Large intestine (tissue), 3 donors: ENCODE results near the gene ACAA2. TPM values are rescaled to one million over a fixed set of nuclear protein-coding genes. Genes with fewer than 3 reads are reported as not detected.

ENCODE experiments used
- DNase-seq, 2 donors: peaks; one replicate each; pipeline versions ENCODE4 v3.0.0 to v3.0.0-alpha.2; 2013
- H3K27ac ChIP-seq: one replicate; pipeline ENCODE4 v1.5.1; 2013; ENCODE audit warnings: low read length
- H3K27me3 ChIP-seq: 2 replicates; pipeline ENCODE4 v1.6.1; 2013; ENCODE audit warnings: low read length; ENCODE audit not compliant: control insufficient read depth, insufficient read depth
- H3K36me3 ChIP-seq: 2 replicates; pipeline ENCODE4 v1.6.1; 2013; ENCODE audit warnings: low read length; ENCODE audit not compliant: control insufficient read depth, insufficient read depth
- H3K4me1 ChIP-seq: one replicate; pipeline ENCODE4 v1.6.1; 2013; ENCODE audit warnings: low read length; ENCODE audit not compliant: control insufficient read depth, insufficient read depth
- H3K4me3 ChIP-seq: one replicate; pipeline ENCODE4 v1.5.1; 2013; ENCODE audit warnings: low read length
- H3K9me3 ChIP-seq: one replicate; pipeline ENCODE4 v1.6.1; 2013; ENCODE audit warnings: mild to moderate bottlenecking, low read depth, low read length, moderate library complexity; ENCODE audit not compliant: control insufficient read depth
- WGBS: methylation state at CpG from one replicate; pipeline ENCODE4 v1.1.5; 2013; ENCODE audit warnings: low lambda C conversion rate; ENCODE audit not compliant: insufficient coverage; 5-methylcytosine and 5-hydroxymethylcytosine counted together
- polyA plus RNA-seq: library from polyadenylated mRNA; unstranded; fragments of 120-200 nt; gene quantifications from one replicate; pipeline ENCODE4 v1.2.1, GENCODE V29; 2013

ACAA2 gene
- polyA plus RNA-seq, 1 donor, result 88.7 TPM

DNA sequence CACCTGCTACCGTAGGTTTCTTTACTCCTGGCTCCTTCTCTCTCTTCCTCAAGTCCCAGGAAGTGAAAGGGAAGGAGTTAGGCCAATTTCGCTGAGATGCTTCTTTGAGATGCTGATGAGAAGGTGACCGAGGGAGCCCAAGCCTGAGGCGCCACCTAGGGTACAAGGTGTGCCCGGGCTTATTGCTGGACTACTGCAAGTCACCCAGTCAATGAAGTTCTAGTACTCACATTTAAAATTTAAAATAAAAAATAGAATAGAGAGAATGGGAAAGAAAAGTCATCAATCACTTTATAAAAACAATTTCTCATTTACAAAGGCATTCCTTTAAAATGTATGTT, 45.3 kb downstream of the ACAA2 start:
- Histone ChIP-seq H3K4me1 (peaks cover 5% of the 10 kb centered on the region), H3K4me3 (no peak overlapping the region), H3K9me3 (no peaks in the 10 kb centered on the region), H3K27me3 (no peaks in the 10 kb centered on the region), H3K27ac (no peak overlapping the region), H3K36me3 (no peaks in the 10 kb centered on the region)
- DNase-seq, result peak; percentile 62 to 67
- no CpG with 5 or more reads among the region's 5 CpGs for WGBS

DNA sequence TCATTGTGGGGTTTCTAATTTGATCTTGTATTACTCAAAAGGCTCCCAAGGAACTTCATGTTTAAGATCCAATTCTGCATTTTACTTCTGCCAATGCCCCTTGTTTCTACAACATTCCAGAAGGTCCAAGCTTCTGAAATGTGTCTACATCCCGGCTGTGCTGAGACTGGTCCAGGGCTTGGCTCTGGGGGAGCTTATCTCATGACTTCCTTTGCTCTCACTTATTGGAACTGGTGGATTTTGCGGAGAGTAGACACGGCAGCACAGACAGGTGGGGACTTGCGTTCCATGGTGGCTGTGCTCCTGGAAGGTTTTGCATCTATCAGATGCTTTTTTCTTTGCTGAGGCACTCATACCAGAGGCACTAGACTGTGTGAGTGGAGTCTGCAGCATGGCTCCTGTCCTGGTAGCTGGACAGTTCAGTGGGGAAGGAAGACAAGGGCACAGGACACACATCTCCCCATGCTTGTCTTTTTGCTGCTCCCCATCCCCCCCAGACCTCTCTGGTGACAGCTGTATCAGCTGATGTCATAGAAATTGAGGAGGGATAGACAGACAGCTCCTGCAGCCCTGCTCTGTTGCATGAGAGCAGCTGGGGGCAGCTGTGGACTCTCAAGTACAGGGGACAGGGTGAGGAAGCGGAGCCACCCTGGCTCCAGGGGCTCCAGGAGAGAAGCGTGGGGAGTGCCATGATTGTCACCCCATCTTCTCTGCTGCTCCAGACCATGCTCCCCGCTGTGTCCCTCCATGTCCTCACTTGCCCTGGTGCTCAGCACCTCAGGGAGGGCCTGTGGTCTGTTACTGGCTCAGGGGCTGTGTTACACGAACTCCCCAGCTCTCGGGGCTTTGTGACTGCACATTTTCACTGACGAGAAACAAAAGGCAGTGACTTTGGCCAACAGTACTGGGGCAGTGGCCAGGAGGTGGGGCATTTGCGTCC, 46.0 kb downstream of the ACAA2 start:
- 80% methylated on average over 1 of the region's 11 CpGs for WGBS
- DNase-seq, result no peak
- Histone ChIP-seq H3K4me1 (peaks cover 5% of the 10 kb centered on the region), H3K36me3 (no peaks in the 10 kb centered on the region), H3K27me3 (no peaks in the 10 kb centered on the region), H3K4me3 (no peak overlapping the region), H3K9me3 (no peaks in the 10 kb centered on the region), H3K27ac (no peak overlapping the region)

- DNase-seq, result no peak
- Histone ChIP-seq H3K4me1 (peaks cover 5% of the 10 kb centered on the region), H3K4me3 (no peak overlapping the region), H3K36me3 (no peaks in the 10 kb centered on the region), H3K27me3 (no peaks in the 10 kb centered on the region), H3K9me3 (no peaks in the 10 kb centered on the region), H3K27ac (no peak overlapping the region)
- WGBS, result no CpG with 5 or more reads among the region's 4 CpGs
These were observed 46.7 kb downstream of the ACAA2 start for GRCh38 chr18:49766646-49767045.

- Histone ChIP-seq H3K9me3 (no peaks in the 10 kb centered on the region), H3K27me3 (no peaks in the 10 kb centered on the region), H3K27ac (no peak overlapping the region), H3K4me1 (peaks cover 14% of the 10 kb centered on the region), H3K4me3 (no peak overlapping the region), H3K36me3 (no peaks in the 10 kb centered on the region)
- DNase-seq, result no peak
- 58% methylated on average over 2 of the region's 3 CpGs for WGBS
These were observed 49.3 kb downstream of the ACAA2 start for GRCh38 chr18:49764032-49764431.

- no peak overlapping the region for H3K27ac ChIP-seq
- H3K27me3 ChIP-seq, result no peaks in the 10 kb centered on the region
- H3K4me3 ChIP-seq, result no peak overlapping the region
- WGBS, result 80% methylated on average over 1 of the region's 2 CpGs
- H3K9me3 ChIP-seq, result no peaks in the 10 kb centered on the region
- H3K4me1 ChIP-seq, result peaks cover 10% of the 10 kb centered on the region
- H3K36me3 ChIP-seq, result no peaks in the 10 kb centered on the region
- no peak for DNase-seq
These were observed 49.7 kb downstream of the ACAA2 start for GRCh38 chr18:49763590-49763989.

DNA sequence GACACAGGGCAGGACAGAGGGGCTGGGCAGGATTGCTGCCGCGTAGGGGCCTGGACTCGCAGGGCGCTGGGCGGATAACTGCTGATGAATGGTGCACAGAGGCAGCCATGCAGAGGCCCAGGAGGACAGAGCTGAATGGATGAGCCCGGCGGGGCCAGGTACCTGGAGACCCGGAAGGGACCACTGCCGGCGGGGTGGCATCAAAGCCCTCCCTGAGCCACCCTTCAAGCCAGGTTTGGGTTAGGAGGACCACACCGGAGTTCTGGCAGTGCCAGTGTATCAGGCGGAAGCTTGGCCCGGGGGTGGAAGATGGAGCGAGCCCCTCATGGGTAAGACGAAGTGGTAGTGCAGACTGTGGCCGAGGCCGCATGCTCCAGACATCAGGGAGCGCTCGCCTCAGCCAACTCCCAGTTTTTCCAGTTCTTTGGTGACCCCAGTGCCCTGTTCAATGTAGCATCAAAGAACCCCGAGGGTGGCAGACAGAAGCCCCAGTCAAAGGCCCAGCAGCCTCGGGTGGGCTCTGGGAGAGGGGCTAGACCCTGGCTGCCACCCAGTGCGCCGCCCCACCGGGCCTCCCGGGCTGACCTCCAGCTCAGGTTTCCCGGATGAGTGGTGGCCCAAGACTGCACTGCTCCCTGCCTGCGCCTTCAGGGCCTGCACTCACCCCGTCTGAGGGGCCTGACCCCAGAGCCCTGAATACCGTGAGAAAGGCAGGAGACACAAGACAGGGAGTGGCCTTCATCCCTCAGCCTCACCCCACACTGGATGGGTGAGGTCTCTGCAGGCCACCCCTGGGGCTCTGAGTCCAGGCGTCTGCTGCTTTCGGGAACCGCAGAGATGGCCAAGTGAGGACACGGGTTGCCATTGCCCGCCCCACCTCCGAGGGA, 50.9 kb downstream of the ACAA2 start:
- H3K27me3 ChIP-seq, result no peaks in the 10 kb centered on the region
- H3K27ac ChIP-seq, result no peak overlapping the region
- no peak overlapping the region for H3K4me3 ChIP-seq
- no peaks in the 10 kb centered on the region for H3K9me3 ChIP-seq
- no CpG with 5 or more reads among the region's 35 CpGs for WGBS
- H3K4me1 ChIP-seq, result peaks cover 9% of the 10 kb centered on the region
- DNase-seq, result no peak
- no peaks in the 10 kb centered on the region for H3K36me3 ChIP-seq

- no peak for DNase-seq
- WGBS, result no CpG with 5 or more reads among the region's 10 CpGs
These were observed 51.6 kb downstream of the ACAA2 start for GRCh38 chr18:49761771-49762170.

DNA sequence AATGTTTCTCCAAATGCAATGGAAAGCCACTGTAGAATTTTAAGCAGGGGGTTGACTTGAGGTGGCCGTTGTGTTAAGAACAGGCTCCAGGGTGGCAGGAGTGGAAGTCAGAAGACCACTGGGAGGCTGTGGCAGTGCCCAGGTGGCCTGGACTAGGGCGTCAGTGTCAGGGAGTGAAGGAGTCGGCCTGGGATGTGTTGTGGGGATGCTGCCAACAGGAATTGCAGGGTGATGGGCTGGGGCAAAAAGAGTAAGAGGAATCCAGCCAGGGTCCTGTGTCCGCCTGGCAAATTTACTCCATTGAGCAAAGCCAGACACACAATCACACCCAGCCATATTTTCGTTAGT, 55.1 kb downstream of the ACAA2 start:
- Histone ChIP-seq H3K4me1 (peaks cover 14% of the 10 kb centered on the region), H3K4me3 (no peak overlapping the region), H3K27ac (no peak overlapping the region), H3K9me3 (no peaks in the 10 kb centered on the region), H3K36me3 (no peaks in the 10 kb centered on the region), H3K27me3 (no peaks in the 10 kb centered on the region)
- DNase-seq, result no peak
- WGBS, result no CpG with 5 or more reads among the region's 5 CpGs

More at GRCh38 chr18:49761771-49762170, 51.6 kb downstream of the ACAA2 start:
- H3K4me3 ChIP-seq, result no peak overlapping the region
- H3K27ac ChIP-seq, result no peak overlapping the region
- H3K27me3 ChIP-seq, result no peaks in the 10 kb centered on the region
- no peaks in the 10 kb centered on the region for H3K36me3 ChIP-seq
- no peaks in the 10 kb centered on the region for H3K9me3 ChIP-seq
- H3K4me1 ChIP-seq, result peaks cover 14% of the 10 kb centered on the region

- Histone ChIP-seq H3K36me3 (no peaks in the 10 kb centered on the region), H3K4me3 (no peak overlapping the region), H3K27ac (no peak overlapping the region), H3K27me3 (no peaks in the 10 kb centered on the region), H3K9me3 (no peaks in the 10 kb centered on the region), H3K4me1 (peaks cover 14% of the 10 kb centered on the region)
- WGBS, result no CpG with 5 or more reads among the region's 23 CpGs
- DNase-seq, result no peak
These were observed 55.6 kb downstream of the ACAA2 start for GRCh38 chr18:49757513-49758262.
